ENCODE measurements around the gene CERK. TPM values are rescaled to one million over a fixed set of nuclear protein-coding genes. Genes with fewer than 3 reads are reported as not detected.

Gene CERK
- total and polyA plus RNA-seq, 7 experiments from 2014 or later = 40.4 to 138 (median 67.5) TPM

DNA sequence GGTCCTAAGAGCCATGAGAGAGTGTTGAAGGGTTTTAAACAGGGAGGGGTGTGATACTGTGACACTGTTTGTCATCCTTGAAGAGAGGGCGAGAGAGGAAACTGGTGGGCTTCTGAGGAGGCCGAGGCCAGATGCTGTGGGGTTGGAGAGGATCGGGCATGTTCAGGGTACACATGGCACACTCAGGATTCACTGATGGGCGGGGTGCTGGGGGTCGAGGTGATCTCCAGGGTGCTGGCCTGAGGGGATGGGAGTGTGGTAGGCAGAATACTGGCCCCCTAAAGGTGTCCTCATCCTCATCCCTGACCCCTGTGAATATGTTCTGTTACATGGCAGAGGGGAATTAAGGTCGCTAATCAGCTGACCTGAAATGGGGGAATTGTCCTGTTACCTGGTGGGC, 31.7 kb upstream of the CERK start:
- Histone ChIP-seq H3K9me3 (ENCODE audit: control insufficient read depth in 2 of 3, low read length in 3 of 3) (no peaks in the 10 kb centered on the region), H3K4me3 (ENCODE audit: low read length) (no peak overlapping the region), H3K4me1 (ENCODE audit: control insufficient read depth in 2 of 2, insufficient read depth in 2 of 2, low read length in 2 of 2) (peaks cover 22 to 27% of the 10 kb centered on the region in 2 donors), H3K27ac (ENCODE audit: low read depth, low read length) (no peak overlapping the region), H3K27me3 (ENCODE audit: control insufficient read depth in 2 of 2, insufficient read depth in 2 of 2, low read length in 2 of 2) (no peaks in the 10 kb centered on the region), H3K36me3 (ENCODE audit: control insufficient read depth in 2 of 3, insufficient read depth in 3 of 3, low read length in 3 of 3) (no peaks in the 10 kb centered on the region)
- intact Hi-C loops (cut with micrococcal nuclease) = no loop called here
- Mint-ChIP-seq H3K9me3 (peaks cover 0 to 2% (median 0%) of the 10 kb centered on the region in 11 donors), H3K4me3 (peak overlapping the region in 3 of 10 donors; percentile 5 to 28 (median 22)), H3K27ac (peak overlapping the region; percentile 38 to 95 (median 81)), H3K4me1 (peaks cover 44 to 80% (median 65%) of the 10 kb centered on the region in 7 donors), H3K36me3 (peaks cover 0 to 12% (median 6%) of the 10 kb centered on the region in 5 donors), H3K27me3 (no peaks in the 10 kb centered on the region)
- DNase-seq (no peak), ATAC-seq (no peak)
- POLR2A ChIA-PET = interaction anchor here (1.2 to 1.5 kb wide), 2 partner anchors 13 to 34 kb away, joined by 3 read pairs; no protein-coding TSS in a partner anchor
- CTCF ChIA-PET = interaction anchor here (1.3 kb wide), 1 partner anchor 33 kb away, joined by 5 read pairs; no protein-coding TSS in a partner anchor

DNA sequence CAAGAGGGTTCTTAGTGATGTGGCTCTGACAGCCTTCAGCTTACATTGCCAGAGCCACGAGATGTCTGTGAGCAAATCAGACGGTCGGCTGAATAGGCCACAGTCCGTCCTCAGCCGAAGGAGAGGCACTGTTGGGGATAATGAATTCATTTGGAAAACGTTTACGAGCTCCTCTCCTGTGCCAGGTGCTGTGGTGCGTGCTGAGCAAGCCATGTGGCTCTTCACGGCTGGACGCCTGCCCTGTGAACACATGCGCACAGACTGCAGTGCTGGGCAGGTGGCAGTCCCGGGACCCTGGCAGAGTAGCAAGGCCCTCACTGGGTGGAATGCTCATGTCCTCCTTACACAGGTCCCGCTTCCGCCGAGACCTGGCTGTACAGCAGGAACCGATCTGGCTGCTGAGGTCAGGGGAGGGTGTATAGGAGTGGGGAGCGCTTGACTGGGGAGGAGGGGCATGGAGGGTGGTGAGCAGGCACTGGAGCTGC, 31.2 kb upstream of the CERK start:
- H3K36me3 ChIP-seq (ENCODE audit: control insufficient read depth in 2 of 3, insufficient read depth in 3 of 3, low read length in 3 of 3) = no peaks in the 10 kb centered on the region
- peaks cover 0 to 2% (median 0%) of the 10 kb centered on the region in 11 donors for H3K9me3 Mint-ChIP-seq
- H3K4me3 ChIP-seq (ENCODE audit: low read length) = no peak overlapping the region
- no peaks in the 10 kb centered on the region for H3K27me3 ChIP-seq (ENCODE audit: control insufficient read depth in 2 of 2, insufficient read depth in 2 of 2, low read length in 2 of 2)
- no peaks in the 10 kb centered on the region for H3K9me3 ChIP-seq (ENCODE audit: control insufficient read depth in 2 of 3, low read length in 3 of 3)
- intact Hi-C loops (cut with micrococcal nuclease) = no loop called here
- POLR2A ChIA-PET = interaction anchor here (1.5 kb wide), 1 partner anchor 13 kb away, joined by 3 read pairs; no protein-coding TSS in a partner anchor
- H3K27me3 Mint-ChIP-seq = no peaks in the 10 kb centered on the region
- CTCF ChIA-PET = no interaction called here
- H3K4me1 Mint-ChIP-seq = peaks cover 48 to 80% (median 65%) of the 10 kb centered on the region in 7 donors
- peaks cover 0 to 12% (median 6%) of the 10 kb centered on the region in 5 donors for H3K36me3 Mint-ChIP-seq
- DNase-seq (no peak), ATAC-seq (no peak)
- no peak overlapping the region for H3K27ac ChIP-seq (ENCODE audit: low read depth, low read length)
- H3K4me1 ChIP-seq (ENCODE audit: control insufficient read depth in 2 of 2, insufficient read depth in 2 of 2, low read length in 2 of 2) = peaks cover 21 to 27% of the 10 kb centered on the region in 2 donors
- peak overlapping the region; percentile 38 to 95 (median 81) for H3K27ac Mint-ChIP-seq
- peak overlapping the region in 2 of 10 donors; percentile 22 to 28 for H3K4me3 Mint-ChIP-seq

DNA sequence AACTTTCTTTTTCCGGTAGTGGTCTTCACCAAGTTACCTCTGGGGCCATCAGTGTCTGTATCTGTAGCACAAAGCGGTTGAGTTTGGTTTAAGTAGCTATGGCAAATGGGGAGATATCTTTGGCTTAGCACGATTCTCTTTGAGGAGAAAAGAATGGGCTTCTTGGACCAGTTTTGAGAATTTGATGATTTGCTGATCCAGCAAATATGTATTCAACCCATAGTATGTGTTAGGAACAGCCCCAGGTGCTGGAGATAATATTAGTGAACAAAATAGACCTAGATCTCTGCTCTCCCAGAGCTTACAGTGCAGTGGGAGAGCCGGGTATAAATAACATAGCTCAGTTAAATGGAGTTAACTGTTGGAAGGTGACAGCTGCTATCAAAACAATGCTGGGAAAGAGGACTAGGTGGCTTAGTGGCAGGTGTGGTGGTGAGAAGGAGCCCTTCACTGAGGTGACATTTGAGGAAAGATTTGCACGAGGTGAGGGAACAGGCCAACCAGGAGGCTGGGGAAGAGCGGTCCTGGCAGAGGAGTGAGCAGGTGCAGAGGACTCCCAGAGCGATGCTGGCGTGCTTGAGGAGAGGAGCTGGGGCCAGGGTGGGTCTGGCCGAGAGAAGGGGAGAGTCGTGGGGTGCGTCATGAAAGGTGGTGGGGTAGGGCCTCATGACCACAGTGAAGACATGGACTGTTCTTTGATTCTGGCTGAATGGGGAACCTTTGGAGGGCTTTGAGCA, 29.4 kb upstream of the CERK start:
- no peaks in the 10 kb centered on the region for H3K9me3 ChIP-seq (ENCODE audit: control insufficient read depth in 2 of 3, low read length in 3 of 3)
- H3K4me1 ChIP-seq (ENCODE audit: control insufficient read depth in 2 of 2, insufficient read depth in 2 of 2, low read length in 2 of 2) = peaks cover 29 to 30% of the 10 kb centered on the region in 2 donors
- no peak for DNase-seq
- H3K4me3 Mint-ChIP-seq = peak overlapping the region in 3 of 10 donors; percentile 10 to 49 (median 20)
- peaks cover 0 to 5% (median 0%) of the 10 kb centered on the region in 3 experiments for H3K36me3 ChIP-seq (ENCODE audit: control insufficient read depth in 2 of 3, insufficient read depth in 3 of 3, low read length in 3 of 3)
- POLR2A ChIA-PET = interaction anchor here (0.7 to 1.2 kb wide), 4 partner anchors 18 to 52 kb away, joined by 3 read pairs; no protein-coding TSS in a partner anchor
- peaks cover 0 to 2% (median 0%) of the 10 kb centered on the region in 11 donors for H3K9me3 Mint-ChIP-seq
- H3K27ac ChIP-seq (ENCODE audit: low read depth, low read length) = no peak overlapping the region
- H3K27me3 ChIP-seq (ENCODE audit: control insufficient read depth in 2 of 2, insufficient read depth in 2 of 2, low read length in 2 of 2) = no peaks in the 10 kb centered on the region
- H3K4me1 Mint-ChIP-seq = peaks cover 50 to 80% (median 68%) of the 10 kb centered on the region in 7 donors
- intact Hi-C loops (cut with micrococcal nuclease) = no loop called here
- CTCF ChIA-PET = interaction anchor here (0.7 to 1.1 kb wide), 2 partner anchors 10 to 35 kb away, joined by 3 to 4 read pairs; no protein-coding TSS in a partner anchor
- H3K4me3 ChIP-seq (ENCODE audit: low read length) = no peak overlapping the region
- peak overlapping the region; percentile 40 to 85 (median 77) for H3K27ac Mint-ChIP-seq
- peaks cover 0 to 13% (median 11%) of the 10 kb centered on the region in 5 donors for H3K36me3 Mint-ChIP-seq
- H3K27me3 Mint-ChIP-seq = no peaks in the 10 kb centered on the region
- ATAC-seq = no peak

DNA sequence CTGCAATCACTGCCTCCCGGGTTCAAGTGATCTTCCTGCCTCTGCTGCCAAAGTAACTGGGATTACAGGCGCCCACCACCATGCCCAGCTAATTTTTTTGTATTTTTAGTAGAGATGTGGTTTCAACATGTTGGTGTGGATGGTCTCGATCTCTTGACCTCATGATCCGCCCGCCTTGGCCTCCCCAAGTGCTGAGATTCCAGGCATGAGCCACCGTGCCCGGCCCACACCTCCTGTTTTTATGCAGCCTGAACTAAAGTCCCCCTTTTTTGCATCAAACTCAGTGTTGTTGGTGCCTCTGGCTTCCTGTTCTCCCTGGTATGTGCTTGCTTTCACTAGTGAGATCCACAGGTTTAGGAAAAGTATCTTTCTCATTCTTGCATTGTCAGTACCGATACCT, 28.6 kb upstream of the CERK start:
- no peak for DNase-seq
- H3K4me3 ChIP-seq (ENCODE audit: low read length) = no peak overlapping the region
- ChIA-PET POLR2A (no interaction called here), CTCF (no interaction called here)
- peaks cover 0 to 13% (median 11%) of the 10 kb centered on the region in 5 donors for H3K36me3 Mint-ChIP-seq
- no peak overlapping the region for H3K27ac ChIP-seq (ENCODE audit: low read depth, low read length)
- no peaks in the 10 kb centered on the region for H3K27me3 Mint-ChIP-seq
- intact Hi-C loops (cut with micrococcal nuclease) = no loop called here
- no peaks in the 10 kb centered on the region for H3K27me3 ChIP-seq (ENCODE audit: control insufficient read depth in 2 of 2, insufficient read depth in 2 of 2, low read length in 2 of 2)
- H3K27ac Mint-ChIP-seq = peak overlapping the region in 8 of 9 donors; percentile 72 to 85 (median 80)
- H3K4me1 Mint-ChIP-seq = peaks cover 54 to 88% (median 76%) of the 10 kb centered on the region in 7 donors
- no peaks in the 10 kb centered on the region for H3K9me3 ChIP-seq (ENCODE audit: control insufficient read depth in 2 of 3, low read length in 3 of 3)
- peaks cover 0 to 5% (median 0%) of the 10 kb centered on the region in 3 experiments for H3K36me3 ChIP-seq (ENCODE audit: control insufficient read depth in 2 of 3, insufficient read depth in 3 of 3, low read length in 3 of 3)
- H3K9me3 Mint-ChIP-seq = peaks cover 0 to 2% (median 0%) of the 10 kb centered on the region in 11 donors
- peak overlapping the region in 2 of 10 donors; percentile 10 to 20 for H3K4me3 Mint-ChIP-seq
- ATAC-seq = no peak
- H3K4me1 ChIP-seq (ENCODE audit: control insufficient read depth in 2 of 2, insufficient read depth in 2 of 2, low read length in 2 of 2) = peaks cover 29 to 35% of the 10 kb centered on the region in 2 donors

DNA sequence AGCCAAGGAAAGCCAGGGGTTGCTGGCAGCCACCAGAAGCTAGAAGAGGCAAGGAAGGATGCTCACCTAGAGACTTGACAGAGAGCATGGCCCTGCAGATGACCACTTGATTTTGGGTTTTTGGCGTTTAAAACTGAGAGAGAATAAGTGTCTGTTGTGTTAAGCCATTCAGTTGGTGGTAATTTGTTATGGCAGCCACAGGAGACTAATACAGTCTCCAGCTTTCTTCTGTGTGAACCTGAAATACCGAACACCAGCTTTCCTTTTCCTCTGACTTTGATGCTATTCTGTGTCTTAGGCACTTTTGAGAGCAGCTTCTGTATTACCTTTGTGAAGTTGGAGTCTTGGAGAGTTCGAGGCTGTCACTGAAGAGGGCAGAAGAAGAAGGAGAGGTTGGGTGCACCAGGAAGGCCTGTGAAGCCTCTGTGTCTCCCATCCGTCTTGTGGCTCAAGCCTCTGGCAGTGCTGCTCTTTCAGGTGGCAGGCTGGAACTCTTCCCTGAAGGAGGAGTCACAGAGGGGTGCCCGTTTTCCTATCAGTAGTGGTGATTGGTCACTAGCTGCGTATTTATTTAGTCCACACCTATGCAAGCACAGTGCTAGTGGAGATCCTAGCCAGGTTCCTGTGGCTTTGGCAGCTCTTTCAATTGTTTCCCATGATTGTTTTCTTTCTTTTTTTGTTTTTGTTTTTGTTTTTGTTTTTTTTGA, 26.9 kb upstream of the CERK start:
- H3K9me3 Mint-ChIP-seq = peaks cover 0 to 2% (median 0%) of the 10 kb centered on the region in 11 donors
- peaks cover 55 to 85% (median 75%) of the 10 kb centered on the region in 7 donors for H3K4me1 Mint-ChIP-seq
- ChIA-PET CTCF (interaction anchor here (1.2 to 1.4 kb wide), 2 partner anchors 26 to 34 kb away, joined by 3 to 7 read pairs; no protein-coding TSS in a partner anchor), POLR2A (interaction anchor here (3.0 to 9.4 kb wide), 3 partner anchors 18 to 29 kb away, joined by 15 to 255 read pairs (median 72); partner anchors contain the start of gene CERK)
- H3K27me3 Mint-ChIP-seq = no peaks in the 10 kb centered on the region
- Histone ChIP-seq H3K4me1 (ENCODE audit: control insufficient read depth in 2 of 2, insufficient read depth in 2 of 2, low read length in 2 of 2) (peaks cover 31 to 34% of the 10 kb centered on the region in 2 donors), H3K27ac (ENCODE audit: low read depth, low read length) (peak overlapping the region; percentile 49), H3K36me3 (ENCODE audit: control insufficient read depth in 2 of 3, insufficient read depth in 3 of 3, low read length in 3 of 3) (peaks cover 0 to 5% (median 0%) of the 10 kb centered on the region in 3 experiments), H3K4me3 (ENCODE audit: low read length) (no peak overlapping the region), H3K27me3 (ENCODE audit: control insufficient read depth in 2 of 2, insufficient read depth in 2 of 2, low read length in 2 of 2) (no peaks in the 10 kb centered on the region), H3K9me3 (ENCODE audit: control insufficient read depth in 2 of 3, low read length in 3 of 3) (no peaks in the 10 kb centered on the region)
- peak overlapping the region; percentile 36 to 100 (median 82) for H3K27ac Mint-ChIP-seq
- DNase-seq (no peak), ATAC-seq (no peak)
- intact Hi-C loops (cut with micrococcal nuclease) = no loop called here
- H3K4me3 Mint-ChIP-seq = peak overlapping the region in 9 of 10 donors; percentile 1 to 100 (median 97)
- peaks cover 0 to 13% (median 6%) of the 10 kb centered on the region in 5 donors for H3K36me3 Mint-ChIP-seq

DNA sequence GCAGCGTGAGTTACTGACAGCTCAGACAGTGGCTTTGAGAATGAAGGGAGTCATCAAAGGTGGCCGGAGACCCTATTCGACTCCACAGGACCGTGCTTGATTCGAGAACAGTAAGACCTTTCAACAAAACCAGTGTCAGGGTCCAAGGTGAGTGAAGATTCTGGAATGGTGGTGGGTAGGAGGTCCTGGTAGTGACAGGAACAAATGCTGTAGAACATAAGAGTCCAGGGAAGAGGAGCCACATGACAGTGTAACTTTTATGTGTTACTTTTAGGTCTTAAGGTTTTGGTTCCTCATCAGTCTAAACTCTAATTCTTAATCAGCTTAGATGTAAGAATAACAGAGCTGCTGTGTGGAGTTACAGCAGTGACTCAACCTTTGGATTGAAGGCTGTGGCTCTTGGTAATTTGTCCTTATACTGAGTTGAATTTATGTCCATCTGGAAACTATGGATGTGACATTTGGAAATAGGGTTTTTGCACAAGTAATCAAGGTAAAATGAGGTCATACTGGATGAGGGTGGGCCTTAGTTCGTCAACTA, 26.2 kb upstream of the CERK start:
- Histone ChIP-seq H3K27ac (ENCODE audit: low read depth, low read length) (peak overlapping the region; percentile 8), H3K4me1 (ENCODE audit: control insufficient read depth in 2 of 2, insufficient read depth in 2 of 2, low read length in 2 of 2) (peaks cover 31 to 34% of the 10 kb centered on the region in 2 donors), H3K36me3 (ENCODE audit: control insufficient read depth in 2 of 3, insufficient read depth in 3 of 3, low read length in 3 of 3) (peaks cover 0 to 5% (median 0%) of the 10 kb centered on the region in 3 experiments), H3K9me3 (ENCODE audit: control insufficient read depth in 2 of 3, low read length in 3 of 3) (no peaks in the 10 kb centered on the region), H3K27me3 (ENCODE audit: control insufficient read depth in 2 of 2, insufficient read depth in 2 of 2, low read length in 2 of 2) (no peaks in the 10 kb centered on the region), H3K4me3 (ENCODE audit: low read length) (no peak overlapping the region)
- ATAC-seq (no peak), DNase-seq (no peak)
- Mint-ChIP-seq H3K27me3 (no peaks in the 10 kb centered on the region), H3K36me3 (peaks cover 0 to 13% (median 6%) of the 10 kb centered on the region in 5 donors), H3K4me3 (peak overlapping the region; percentile 97 to 100 (median 99)), H3K27ac (peak overlapping the region; percentile 75 to 100 (median 100)), H3K9me3 (peaks cover 0 to 2% (median 0%) of the 10 kb centered on the region in 11 donors), H3K4me1 (peaks cover 48 to 78% (median 68%) of the 10 kb centered on the region in 7 donors)
- ChIA-PET POLR2A (interaction anchor here (0.7 to 9.4 kb wide), 8 partner anchors 10 to 39 kb away, joined by 3 to 255 read pairs (median 16); partner anchors contain the start of gene CERK), CTCF (interaction anchor here (1.2 to 1.4 kb wide), 2 partner anchors 25 to 34 kb away, joined by 3 to 7 read pairs; no protein-coding TSS in a partner anchor)
- intact Hi-C loops (cut with micrococcal nuclease) = no loop called here

All from naive thymus-derived CD4-positive, alpha-beta T cell (primary cell).